ENCODE results near the gene OCEL1.
A peak's percentile ranks its signal among the peaks of the same experiment; 100 is the strongest.

DNA sequence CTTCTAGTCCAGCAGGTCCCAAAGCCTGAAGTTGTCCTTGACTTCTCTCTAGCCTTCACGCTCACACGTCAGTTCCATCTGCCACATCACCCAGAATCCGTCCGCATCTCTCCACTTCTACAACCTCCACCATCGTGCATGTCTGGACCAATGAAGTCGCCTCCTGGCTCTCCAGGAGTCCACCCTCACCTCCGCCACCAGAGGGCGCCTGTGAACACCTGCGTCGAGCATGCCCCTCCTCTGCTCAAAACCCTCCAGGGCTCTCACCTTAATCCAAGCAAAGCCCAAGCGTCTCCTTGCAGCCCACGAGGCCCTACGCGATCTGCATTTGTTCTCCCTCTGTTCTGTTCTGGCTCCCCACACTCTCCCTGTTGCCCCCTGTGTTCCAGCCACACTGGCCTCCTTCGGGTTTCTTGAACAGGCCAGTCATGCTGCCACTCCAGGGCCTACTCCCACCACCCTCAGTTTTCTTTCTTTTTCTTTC is 34.9 kb downstream of the OCEL1 start:
- no peak for TF ChIP-seq POLR2A (IDR thresholded peaks at IDR 0.05)
- TF ChIP-seq, protein P1, sequence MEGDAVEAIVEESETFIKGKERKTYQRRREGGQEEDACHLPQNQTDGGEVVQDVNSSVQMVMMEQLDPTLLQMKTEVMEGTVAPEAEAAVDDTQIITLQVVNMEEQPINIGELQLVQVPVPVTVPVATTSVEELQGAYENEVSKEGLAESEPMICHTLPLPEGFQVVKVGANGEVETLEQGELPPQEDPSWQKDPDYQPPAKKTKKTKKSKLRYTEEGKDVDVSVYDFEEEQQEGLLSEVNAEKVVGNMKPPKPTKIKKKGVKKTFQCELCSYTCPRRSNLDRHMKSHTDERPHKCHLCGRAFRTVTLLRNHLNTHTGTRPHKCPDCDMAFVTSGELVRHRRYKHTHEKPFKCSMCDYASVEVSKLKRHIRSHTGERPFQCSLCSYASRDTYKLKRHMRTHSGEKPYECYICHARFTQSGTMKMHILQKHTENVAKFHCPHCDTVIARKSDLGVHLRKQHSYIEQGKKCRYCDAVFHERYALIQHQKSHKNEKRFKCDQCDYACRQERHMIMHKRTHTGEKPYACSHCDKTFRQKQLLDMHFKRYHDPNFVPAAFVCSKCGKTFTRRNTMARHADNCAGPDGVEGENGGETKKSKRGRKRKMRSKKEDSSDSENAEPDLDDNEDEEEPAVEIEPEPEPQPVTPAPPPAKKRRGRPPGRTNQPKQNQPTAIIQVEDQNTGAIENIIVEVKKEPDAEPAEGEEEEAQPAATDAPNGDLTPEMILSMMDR (IDR thresholded peaks at IDR 0.05): peak; percentile 85 to 95 (median 90)
